HEK293T (cell line): ENCODE results near the gene CAMK1D.

Experiments used
- ARNT ChIP-seq: fragments of 450-650 bp; IDR thresholded peaks from 2 replicates; pipeline ENCODE4 v1.6.1; 2017; ENCODE audit warnings: mild to moderate bottlenecking
- BHLHE40 ChIP-seq: fragments of 450-650 bp; IDR thresholded peaks from 2 replicates; pipeline ENCODE4 v1.6.1; 2016; ENCODE audit warnings: mild to moderate bottlenecking, moderate library complexity, borderline replicate concordance
- ELF4 ChIP-seq: fragments of 450-650 bp; IDR thresholded peaks from 2 replicates; pipeline ENCODE4 v1.6.1; 2017; ENCODE audit warnings: antibody characterized with exemption
- L3MBTL2 ChIP-seq: fragments of 450-650 bp; conservative IDR thresholded peaks from 2 replicates; pipeline ENCODE4 v1.6.1; 2016; ENCODE audit warnings: mild to moderate bottlenecking
- LEF1 ChIP-seq: fragments of 450-650 bp; IDR thresholded peaks from 2 replicates; pipeline ENCODE4 v1.6.1; 2017; ENCODE audit warnings: mild to moderate bottlenecking, borderline replicate concordance
- SP1 ChIP-seq: fragments of 450-650 bp; IDR thresholded peaks from 2 replicates; pipeline ENCODE4 v1.6.1; 2017
- SUZ12 ChIP-seq: fragments of 450-650 bp; IDR thresholded peaks from 2 replicates; pipeline ENCODE4 v1.6.1; 2016; ENCODE audit warnings: mild to moderate bottlenecking

DNA sequence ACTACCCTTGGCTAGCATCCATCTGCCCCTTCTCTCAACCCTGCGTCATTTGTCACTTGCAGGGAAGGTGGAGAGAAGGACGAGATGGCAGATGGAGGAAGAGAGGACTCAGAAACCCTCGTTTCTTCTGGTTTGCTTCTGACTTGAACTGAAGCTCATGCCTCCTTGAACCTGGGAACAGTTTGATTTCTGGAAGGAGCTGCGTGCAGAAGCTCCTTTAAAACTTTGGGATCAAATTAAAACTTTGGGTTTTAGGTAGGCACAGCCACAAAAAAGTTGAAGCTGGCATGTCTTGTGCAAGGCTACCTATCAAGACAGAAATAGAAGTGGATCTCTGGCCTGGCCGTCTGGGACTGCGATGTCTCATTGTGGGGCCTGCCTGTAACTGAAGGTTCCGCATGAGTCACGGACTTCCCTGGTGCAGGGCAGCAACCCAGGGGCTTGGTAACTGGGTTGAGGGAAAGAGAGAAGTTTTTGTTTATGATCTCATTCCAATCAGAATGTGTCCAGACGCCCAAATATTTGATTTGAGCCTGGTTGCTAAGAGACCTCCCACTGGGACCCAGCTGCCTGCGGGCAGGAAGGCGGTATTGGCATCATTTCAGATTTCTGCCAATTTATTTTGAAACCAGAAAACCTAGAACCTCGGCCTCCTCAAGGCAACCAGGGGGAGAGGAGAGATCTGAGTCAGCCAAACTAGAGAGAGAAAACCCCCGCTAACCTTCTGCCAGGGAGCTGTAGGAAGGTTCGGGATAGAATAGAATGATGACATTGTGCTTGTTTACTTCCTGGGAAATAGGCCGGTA, 15.8 kb upstream of the CAMK1D start:
- no peak for TF ChIP-seq ELF4
- no peak for TF ChIP-seq BHLHE40
- no peak for TF ChIP-seq SP1
- TF ChIP-seq L3MBTL2, result no peak
- TF ChIP-seq ARNT, result no peak
- TF ChIP-seq SUZ12, result no peak
- no peak for TF ChIP-seq LEF1
